ENCODE data around the gene TRAPPC1. TPM values are rescaled to one million over a fixed set of nuclear protein-coding genes. Genes with fewer than 3 reads are reported as not detected.
A peak's percentile ranks its signal among the peaks of the same experiment; 100 is the strongest.

TRAPPC1 gene
- total and polyA plus RNA-seq, 2 of the 4 experiments (the other 2 are of a cell fraction), result 50.4 to 303 TPM

DNA sequence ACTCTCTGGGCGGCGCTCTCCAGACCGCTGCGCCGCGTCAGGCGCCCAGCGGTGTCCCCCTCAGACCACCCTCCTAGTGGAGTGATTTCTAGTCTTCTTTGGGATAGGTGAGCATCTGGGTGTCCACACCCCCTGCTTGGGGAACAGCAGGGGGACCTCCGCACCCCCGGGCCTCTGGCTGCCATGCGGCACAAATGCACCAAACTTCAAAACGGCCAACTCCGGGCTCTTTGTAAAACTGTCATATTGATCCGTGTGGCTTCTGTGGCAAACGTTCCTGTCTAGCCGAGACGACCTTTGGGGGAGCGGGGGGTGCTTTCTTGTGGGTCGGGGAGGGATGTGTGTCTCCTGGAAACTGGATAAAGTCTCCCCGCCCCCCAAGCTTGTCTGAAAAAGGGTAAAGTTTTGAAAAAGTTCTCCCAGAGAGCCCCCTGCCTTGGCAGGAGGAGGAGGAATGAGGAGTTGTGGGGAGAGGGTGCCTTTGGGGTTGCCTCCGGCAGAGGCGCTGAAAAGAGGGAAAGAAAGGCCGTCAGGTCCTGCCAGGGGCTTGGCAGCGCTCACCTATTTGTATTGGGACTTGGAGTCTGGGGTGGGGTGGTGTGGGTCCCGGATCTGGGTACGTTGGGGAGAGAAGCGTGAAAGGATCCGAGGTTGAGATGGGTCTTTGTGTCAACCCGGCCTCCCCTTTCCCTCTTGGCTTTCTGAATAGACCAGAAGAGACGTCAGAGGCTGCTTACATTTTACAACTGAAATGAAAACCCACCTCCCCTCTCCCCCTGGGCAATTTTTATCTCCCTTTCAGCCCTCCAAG lies 45.3 kb downstream of the TRAPPC1 start:
- intact Hi-C loops (cut with micrococcal nuclease), result no loop called here
- H3K9ac ChIP-seq (ENCODE audit: low read depth, low read length), result peak overlapping the region; percentile 99

More for the DNA sequence above, 45.3 kb downstream of the TRAPPC1 start:
- peak overlapping the region; percentile 87 for H2BK120ac ChIP-seq (ENCODE audit: low read depth, low read length)
- no peaks in the 10 kb centered on the region for H3K9me3 ChIP-seq (ENCODE audit: control insufficient read depth, insufficient read depth, low read length)
- dilution Hi-C loops (cut with HindIII; ENCODE audit: low sequenced_read_pairs, unreplicated experiment), result no loop called here
- in situ Hi-C loops (cut with MboI; ENCODE audit: low sequenced_read_pairs), result no loop called here
- H2AK5ac ChIP-seq (ENCODE audit: low read depth, low read length), result peak overlapping the region; percentile 98
- peak overlapping the region; percentile 86 for H4K91ac ChIP-seq (ENCODE audit: insufficient read depth, low read depth, low read length)
- peak overlapping the region; percentile 33; the same call in 1 of the 3 replicates for H2BK15ac ChIP-seq (ENCODE audit: low read depth, low read length)
- no TSS peak for BruUV-seq (replicated peaks)
- H2AFZ ChIP-seq (replicated peaks; ENCODE audit: low read length, poor library complexity), result peak overlapping the region; percentile 86
- H2BK20ac ChIP-seq (ENCODE audit: low read depth, low read length), result peak overlapping the region; percentile 46; the same call in 1 of the 2 replicates
- H4K5ac ChIP-seq (ENCODE audit: low read depth, low read length), result peak overlapping the region; percentile 83
- DNase-seq (peak; percentile 7), ATAC-seq (ENCODE audit: low read depth) (no peak)
- H3K4me3 ChIP-seq (ENCODE audit: insufficient read depth, low read depth, low read length), result peak overlapping the region; percentile 98
- peaks cover 14% of the 10 kb centered on the region for H4K20me1 ChIP-seq (ENCODE audit: insufficient read depth, low read length)
- TF ChIP-seq, protein P1, sequence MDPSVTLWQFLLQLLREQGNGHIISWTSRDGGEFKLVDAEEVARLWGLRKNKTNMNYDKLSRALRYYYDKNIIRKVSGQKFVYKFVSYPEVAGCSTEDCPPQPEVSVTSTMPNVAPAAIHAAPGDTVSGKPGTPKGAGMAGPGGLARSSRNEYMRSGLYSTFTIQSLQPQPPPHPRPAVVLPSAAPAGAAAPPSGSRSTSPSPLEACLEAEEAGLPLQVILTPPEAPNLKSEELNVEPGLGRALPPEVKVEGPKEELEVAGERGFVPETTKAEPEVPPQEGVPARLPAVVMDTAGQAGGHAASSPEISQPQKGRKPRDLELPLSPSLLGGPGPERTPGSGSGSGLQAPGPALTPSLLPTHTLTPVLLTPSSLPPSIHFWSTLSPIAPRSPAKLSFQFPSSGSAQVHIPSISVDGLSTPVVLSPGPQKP (IDR thresholded peaks at IDR 0.05; ENCODE audit: borderline replicate concordance, low read depth, low read length), result no peak
- TF ChIP-seq, protein P2, sequence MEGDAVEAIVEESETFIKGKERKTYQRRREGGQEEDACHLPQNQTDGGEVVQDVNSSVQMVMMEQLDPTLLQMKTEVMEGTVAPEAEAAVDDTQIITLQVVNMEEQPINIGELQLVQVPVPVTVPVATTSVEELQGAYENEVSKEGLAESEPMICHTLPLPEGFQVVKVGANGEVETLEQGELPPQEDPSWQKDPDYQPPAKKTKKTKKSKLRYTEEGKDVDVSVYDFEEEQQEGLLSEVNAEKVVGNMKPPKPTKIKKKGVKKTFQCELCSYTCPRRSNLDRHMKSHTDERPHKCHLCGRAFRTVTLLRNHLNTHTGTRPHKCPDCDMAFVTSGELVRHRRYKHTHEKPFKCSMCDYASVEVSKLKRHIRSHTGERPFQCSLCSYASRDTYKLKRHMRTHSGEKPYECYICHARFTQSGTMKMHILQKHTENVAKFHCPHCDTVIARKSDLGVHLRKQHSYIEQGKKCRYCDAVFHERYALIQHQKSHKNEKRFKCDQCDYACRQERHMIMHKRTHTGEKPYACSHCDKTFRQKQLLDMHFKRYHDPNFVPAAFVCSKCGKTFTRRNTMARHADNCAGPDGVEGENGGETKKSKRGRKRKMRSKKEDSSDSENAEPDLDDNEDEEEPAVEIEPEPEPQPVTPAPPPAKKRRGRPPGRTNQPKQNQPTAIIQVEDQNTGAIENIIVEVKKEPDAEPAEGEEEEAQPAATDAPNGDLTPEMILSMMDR (conservative IDR thresholded peaks at IDR 0.05; ENCODE audit: low read depth, low read length), result 0 out of 2 replicates have a peak, but pooled peaks have one; percentile 7
- TF ChIP-seq CHD1 (IDR thresholded peaks at IDR 0.05; ENCODE audit: low read depth, low read length), result no peak
- peak overlapping the region; percentile 99 for H3K4me2 ChIP-seq (ENCODE audit: low read depth, low read length)
- H2AK9ac ChIP-seq (replicated peaks; ENCODE audit: low read depth, low read length, poor library complexity), result peak overlapping the region; percentile 100
- H3K18ac ChIP-seq (ENCODE audit: low read depth, low read length), result peak overlapping the region; percentile 52
- peaks cover 11 to 61% of the 10 kb centered on the region in 2 experiments for H3K79me1 ChIP-seq (ENCODE audit: low read depth in 1 of 2, low read length in 2 of 2)
- H4K8ac ChIP-seq (ENCODE audit: low read depth in 2 of 2, low read length in 2 of 2), result peak overlapping the region; percentile 36 to 78
- peak overlapping the region; percentile 98 for H2BK5ac ChIP-seq (ENCODE audit: low read depth, low read length, poor library complexity, severe bottlenecking)
- 0% methylated on average over 4 of the region's 30 CpGs; no CpG with 5 or more reads in 1 of the 2 experiments for WGBS, 2 experiments (ENCODE audit: extremely low coverage in 2 of 2, insufficient read length in 1 of 2)
- H3K4ac ChIP-seq (ENCODE audit: low read depth, low read length), result peak overlapping the region; percentile 99
- POLR2A ChIA-PET (ENCODE audit: unreplicated experiment), result no interaction called here
- peak overlapping the region; percentile 84 for H3K14ac ChIP-seq (replicated peaks; ENCODE audit: low read depth, low read length)
- H3K23ac ChIP-seq (ENCODE audit: low read depth, low read length), result peak overlapping the region; percentile 94
- no peaks in the 10 kb centered on the region for H3K27me3 ChIP-seq (ENCODE audit: control insufficient read depth, insufficient read depth, low read length)
- peak overlapping the region; percentile 87 for H3K56ac ChIP-seq (ENCODE audit: extremely low read depth, insufficient read depth, low read length)
- peaks cover 28% of the 10 kb centered on the region for H3K4me1 ChIP-seq (ENCODE audit: control insufficient read depth, insufficient read depth, low read length)
- H3K27ac ChIP-seq (ENCODE audit: insufficient read depth, low read length), result peak overlapping the region; percentile 100
- peaks cover 12% of the 10 kb centered on the region for H3K9me1 ChIP-seq (ENCODE audit: insufficient read depth, low read length)
- CTCF ChIA-PET, result interaction anchor here (0.6 kb wide), 1 partner anchor 24 kb away, joined by 4 read pairs; no protein-coding TSS in a partner anchor
- H3K36me3 ChIP-seq (ENCODE audit: control insufficient read depth, insufficient read depth, low read length), result peaks cover 18% of the 10 kb centered on the region

All from IMR-90 (cell line).